ENCODE results near the gene RGS12.

RGS12 gene, protein sequence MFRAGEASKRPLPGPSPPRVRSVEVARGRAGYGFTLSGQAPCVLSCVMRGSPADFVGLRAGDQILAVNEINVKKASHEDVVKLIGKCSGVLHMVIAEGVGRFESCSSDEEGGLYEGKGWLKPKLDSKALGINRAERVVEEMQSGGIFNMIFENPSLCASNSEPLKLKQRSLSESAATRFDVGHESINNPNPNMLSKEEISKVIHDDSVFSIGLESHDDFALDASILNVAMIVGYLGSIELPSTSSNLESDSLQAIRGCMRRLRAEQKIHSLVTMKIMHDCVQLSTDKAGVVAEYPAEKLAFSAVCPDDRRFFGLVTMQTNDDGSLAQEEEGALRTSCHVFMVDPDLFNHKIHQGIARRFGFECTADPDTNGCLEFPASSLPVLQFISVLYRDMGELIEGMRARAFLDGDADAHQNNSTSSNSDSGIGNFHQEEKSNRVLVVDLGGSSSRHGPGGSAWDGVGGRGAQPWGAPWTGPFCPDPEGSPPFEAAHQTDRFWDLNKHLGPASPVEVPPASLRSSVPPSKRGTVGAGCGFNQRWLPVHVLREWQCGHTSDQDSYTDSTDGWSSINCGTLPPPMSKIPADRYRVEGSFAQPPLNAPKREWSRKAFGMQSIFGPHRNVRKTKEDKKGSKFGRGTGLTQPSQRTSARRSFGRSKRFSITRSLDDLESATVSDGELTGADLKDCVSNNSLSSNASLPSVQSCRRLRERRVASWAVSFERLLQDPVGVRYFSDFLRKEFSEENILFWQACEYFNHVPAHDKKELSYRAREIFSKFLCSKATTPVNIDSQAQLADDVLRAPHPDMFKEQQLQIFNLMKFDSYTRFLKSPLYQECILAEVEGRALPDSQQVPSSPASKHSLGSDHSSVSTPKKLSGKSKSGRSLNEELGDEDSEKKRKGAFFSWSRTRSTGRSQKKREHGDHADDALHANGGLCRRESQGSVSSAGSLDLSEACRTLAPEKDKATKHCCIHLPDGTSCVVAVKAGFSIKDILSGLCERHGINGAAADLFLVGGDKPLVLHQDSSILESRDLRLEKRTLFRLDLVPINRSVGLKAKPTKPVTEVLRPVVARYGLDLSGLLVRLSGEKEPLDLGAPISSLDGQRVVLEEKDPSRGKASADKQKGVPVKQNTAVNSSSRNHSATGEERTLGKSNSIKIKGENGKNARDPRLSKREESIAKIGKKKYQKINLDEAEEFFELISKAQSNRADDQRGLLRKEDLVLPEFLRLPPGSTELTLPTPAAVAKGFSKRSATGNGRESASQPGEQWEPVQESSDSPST (N-terminal part only)
- long read RNA-seq, partial matches to known transcripts, result 8 of 27 reads
- long read RNA-seq, other reads (novel, unspliced or antisense), result 19 of 27 reads

DNA sequence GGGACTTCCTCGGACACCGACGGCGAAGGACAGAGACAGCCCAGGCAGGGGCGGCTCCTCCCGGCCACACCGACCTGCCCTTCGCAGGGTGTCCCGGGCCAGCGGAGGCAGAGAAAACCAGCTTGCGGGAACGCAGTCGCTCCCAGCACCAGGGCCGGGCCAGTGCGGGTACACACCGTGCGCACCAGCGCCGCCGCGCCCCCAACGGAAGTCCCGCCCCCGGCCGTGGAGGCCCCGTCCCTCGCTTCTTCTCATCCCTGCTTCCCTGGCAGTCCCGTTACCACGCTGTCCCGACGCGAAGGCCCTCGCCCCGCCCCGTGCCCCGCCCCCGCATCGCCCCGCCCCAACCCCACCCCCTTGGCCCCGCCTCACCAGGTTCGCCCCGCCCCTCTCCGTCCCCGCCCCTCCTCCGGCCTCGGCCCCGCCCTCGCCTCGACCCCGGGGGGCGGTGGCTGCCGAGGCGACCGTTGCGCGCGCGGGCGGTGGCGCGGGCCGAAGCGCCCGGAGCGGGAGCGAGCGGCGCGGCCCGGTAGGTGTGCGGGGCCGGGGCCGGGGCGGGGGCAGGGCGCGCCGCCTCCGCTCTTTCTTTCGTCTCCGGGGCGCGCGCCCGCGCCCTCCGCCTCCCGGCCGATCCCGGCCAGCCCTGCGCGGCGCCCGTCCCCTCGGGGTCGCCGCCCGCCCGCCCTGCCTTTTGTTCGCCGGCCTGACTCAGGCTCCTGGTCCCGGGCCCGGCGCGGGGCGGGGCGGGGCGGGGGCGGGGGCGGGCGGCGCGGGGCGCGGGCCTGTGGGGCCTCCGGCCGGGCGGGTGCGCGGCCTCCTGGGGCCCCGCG lies at the start of gene RGS12:
Gene RGS12, plus strand, starts transcription at position 451 of the 830 bp plus-strand sequence. CDS start 23,150 bp downstream, outside the sequence.
- Histone ChIP-seq H3K27ac (replicated peaks) (peak within 1 kb of the TSS; percentile 33; the same call in 1 of the 2 replicates), H3K4me3 (replicated peaks; ENCODE audit: insufficient read depth, low read length) (peak within 1 kb of the TSS; percentile 89), H3K27me3 (ENCODE audit: insufficient read depth, poor library complexity, severe bottlenecking) (peaks cover 7% of the 10 kb centered on the region)
- TF ChIP-seq GABPA (IDR thresholded peaks at IDR 0.05; ENCODE audit: low read depth) (peak; percentile 70), SPI1 (IDR thresholded peaks at IDR 0.05; ENCODE audit: borderline replicate concordance, low read depth) (no peak)
- DNase-seq (ENCODE audit: low read depth in 1 of 2, low spot score in 1 of 2), result peak; percentile 87

DNA sequence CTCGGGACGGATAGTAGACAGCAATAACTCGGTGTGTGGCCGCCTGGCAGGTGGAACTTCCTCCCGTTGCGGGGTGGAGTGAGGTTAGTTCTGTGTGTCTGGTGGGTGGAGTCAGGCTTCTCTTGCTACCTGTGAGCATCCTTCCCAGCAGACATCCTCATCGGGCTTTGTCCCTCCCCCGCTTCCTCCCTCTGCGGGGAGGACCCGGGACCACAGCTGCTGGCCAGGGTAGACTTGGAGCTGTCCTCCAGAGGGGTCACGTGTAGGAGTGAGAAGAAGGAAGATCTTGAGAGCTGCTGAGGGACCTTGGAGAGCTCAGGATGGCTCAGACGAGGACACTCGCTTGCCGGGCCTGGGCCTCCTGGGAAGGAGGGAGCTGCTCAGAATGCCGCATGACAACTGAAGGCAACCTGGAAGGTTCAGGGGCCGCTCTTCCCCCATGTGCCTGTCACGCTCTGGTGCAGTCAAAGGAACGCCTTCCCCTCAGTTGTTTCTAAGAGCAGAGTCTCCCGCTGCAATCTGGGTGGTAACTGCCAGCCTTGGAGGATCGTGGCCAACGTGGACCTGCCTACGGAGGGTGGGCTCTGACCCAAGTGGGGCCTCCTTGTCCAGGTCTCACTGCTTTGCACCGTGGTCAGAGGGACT lies 49.6 kb upstream of the RGS12 start:
- TF ChIP-seq POLR2AphosphoS5 (IDR thresholded peaks at IDR 0.05; ENCODE audit: low read depth) (no peak), SPI1 (IDR thresholded peaks at IDR 0.05; ENCODE audit: borderline replicate concordance, low read depth) (no peak)
- TF ChIP-seq, protein P1, sequence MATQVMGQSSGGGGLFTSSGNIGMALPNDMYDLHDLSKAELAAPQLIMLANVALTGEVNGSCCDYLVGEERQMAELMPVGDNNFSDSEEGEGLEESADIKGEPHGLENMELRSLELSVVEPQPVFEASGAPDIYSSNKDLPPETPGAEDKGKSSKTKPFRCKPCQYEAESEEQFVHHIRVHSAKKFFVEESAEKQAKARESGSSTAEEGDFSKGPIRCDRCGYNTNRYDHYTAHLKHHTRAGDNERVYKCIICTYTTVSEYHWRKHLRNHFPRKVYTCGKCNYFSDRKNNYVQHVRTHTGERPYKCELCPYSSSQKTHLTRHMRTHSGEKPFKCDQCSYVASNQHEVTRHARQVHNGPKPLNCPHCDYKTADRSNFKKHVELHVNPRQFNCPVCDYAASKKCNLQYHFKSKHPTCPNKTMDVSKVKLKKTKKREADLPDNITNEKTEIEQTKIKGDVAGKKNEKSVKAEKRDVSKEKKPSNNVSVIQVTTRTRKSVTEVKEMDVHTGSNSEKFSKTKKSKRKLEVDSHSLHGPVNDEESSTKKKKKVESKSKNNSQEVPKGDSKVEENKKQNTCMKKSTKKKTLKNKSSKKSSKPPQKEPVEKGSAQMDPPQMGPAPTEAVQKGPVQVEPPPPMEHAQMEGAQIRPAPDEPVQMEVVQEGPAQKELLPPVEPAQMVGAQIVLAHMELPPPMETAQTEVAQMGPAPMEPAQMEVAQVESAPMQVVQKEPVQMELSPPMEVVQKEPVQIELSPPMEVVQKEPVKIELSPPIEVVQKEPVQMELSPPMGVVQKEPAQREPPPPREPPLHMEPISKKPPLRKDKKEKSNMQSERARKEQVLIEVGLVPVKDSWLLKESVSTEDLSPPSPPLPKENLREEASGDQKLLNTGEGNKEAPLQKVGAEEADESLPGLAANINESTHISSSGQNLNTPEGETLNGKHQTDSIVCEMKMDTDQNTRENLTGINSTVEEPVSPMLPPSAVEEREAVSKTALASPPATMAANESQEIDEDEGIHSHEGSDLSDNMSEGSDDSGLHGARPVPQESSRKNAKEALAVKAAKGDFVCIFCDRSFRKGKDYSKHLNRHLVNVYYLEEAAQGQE (IDR thresholded peaks at IDR 0.05; ENCODE audit: insufficient replicate concordance, low read depth), result peak; percentile 47
- no peaks in the 10 kb centered on the region for H3K27me3 ChIP-seq (ENCODE audit: insufficient read depth, poor library complexity, severe bottlenecking)

DNA sequence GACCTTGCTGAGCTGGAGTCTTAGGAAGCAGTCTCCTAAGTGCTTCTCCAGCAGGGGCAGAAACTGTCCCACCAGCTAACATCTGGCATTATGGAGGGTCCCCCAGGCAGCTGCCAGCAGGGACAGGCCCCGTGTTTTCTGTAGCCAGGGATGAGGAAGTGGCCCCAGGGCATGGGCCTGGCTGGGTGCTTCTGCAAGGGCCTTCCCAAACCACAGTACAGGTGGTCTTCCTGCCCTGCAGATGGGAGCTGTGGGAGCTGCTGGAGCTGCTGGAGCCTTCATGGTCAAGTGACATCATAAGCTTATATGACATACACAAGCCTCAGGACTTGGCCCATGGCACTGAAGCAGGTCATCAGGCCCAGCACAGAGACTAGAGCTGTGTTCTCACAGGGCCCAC lies 48.8 kb upstream of the RGS12 start:
- no peak overlapping the region for H3K27ac ChIP-seq (replicated peaks)
- TF ChIP-seq POLR2AphosphoS5 (IDR thresholded peaks at IDR 0.05; ENCODE audit: low read depth) (peak; percentile 18; the same call in 1 of the 2 replicates), GABPA (IDR thresholded peaks at IDR 0.05; ENCODE audit: low read depth) (no peak)
- H3K4me3 ChIP-seq (replicated peaks; ENCODE audit: insufficient read depth, low read length), result no peak overlapping the region
- DNase-seq (ENCODE audit: low read depth in 1 of 2, low spot score in 1 of 2), result peak in 1 of 2 experiments; percentile 12
- no peaks in the 10 kb centered on the region for H3K27me3 ChIP-seq (ENCODE audit: insufficient read depth, poor library complexity, severe bottlenecking)

More for the DNA sequence above, 49.6 kb upstream of the RGS12 start:
- Histone ChIP-seq H3K27ac (replicated peaks) (no peak overlapping the region), H3K4me3 (replicated peaks; ENCODE audit: insufficient read depth, low read length) (no peak overlapping the region)
- DNase-seq (ENCODE audit: low read depth in 1 of 2, low spot score in 1 of 2), result no peak

DNA sequence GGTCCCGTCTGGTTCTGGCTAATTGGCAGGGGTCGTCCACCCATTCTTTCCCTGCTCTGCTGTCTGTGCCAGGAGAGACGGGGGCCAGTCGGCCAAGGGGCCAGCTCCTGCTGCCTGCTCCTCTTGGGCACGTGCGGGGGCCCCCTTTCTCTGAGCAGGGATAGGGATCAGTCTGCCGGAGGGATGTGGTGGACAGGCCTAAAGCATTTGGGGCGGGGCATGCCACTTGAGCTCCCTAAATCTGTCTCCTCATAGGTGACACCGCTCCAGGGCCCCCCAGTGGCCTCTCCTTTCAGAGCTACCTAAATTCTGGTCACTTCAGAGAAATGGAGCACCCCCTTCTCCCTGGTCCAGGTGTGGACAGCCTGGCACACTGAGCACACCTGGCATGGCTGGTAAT lies 48.1 kb upstream of the RGS12 start:
- no peak for DNase-seq (ENCODE audit: low read depth in 1 of 2, low spot score in 1 of 2)
- Histone ChIP-seq H3K27ac (replicated peaks) (no peak overlapping the region), H3K27me3 (ENCODE audit: insufficient read depth, poor library complexity, severe bottlenecking) (no peaks in the 10 kb centered on the region), H3K4me3 (replicated peaks; ENCODE audit: insufficient read depth, low read length) (no peak overlapping the region)
- TF ChIP-seq, protein P2, sequence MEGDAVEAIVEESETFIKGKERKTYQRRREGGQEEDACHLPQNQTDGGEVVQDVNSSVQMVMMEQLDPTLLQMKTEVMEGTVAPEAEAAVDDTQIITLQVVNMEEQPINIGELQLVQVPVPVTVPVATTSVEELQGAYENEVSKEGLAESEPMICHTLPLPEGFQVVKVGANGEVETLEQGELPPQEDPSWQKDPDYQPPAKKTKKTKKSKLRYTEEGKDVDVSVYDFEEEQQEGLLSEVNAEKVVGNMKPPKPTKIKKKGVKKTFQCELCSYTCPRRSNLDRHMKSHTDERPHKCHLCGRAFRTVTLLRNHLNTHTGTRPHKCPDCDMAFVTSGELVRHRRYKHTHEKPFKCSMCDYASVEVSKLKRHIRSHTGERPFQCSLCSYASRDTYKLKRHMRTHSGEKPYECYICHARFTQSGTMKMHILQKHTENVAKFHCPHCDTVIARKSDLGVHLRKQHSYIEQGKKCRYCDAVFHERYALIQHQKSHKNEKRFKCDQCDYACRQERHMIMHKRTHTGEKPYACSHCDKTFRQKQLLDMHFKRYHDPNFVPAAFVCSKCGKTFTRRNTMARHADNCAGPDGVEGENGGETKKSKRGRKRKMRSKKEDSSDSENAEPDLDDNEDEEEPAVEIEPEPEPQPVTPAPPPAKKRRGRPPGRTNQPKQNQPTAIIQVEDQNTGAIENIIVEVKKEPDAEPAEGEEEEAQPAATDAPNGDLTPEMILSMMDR (IDR thresholded peaks at IDR 0.05; ENCODE audit: insufficient read depth, low read length), result no peak
- TF ChIP-seq, protein P1 (IDR thresholded peaks at IDR 0.05; ENCODE audit: insufficient replicate concordance, low read depth), result no peak
